Neural progenitor cell (in vitro differentiated cells): ENCODE data around the gene BMF.
"Not testable (repeated sequence)": the region's sequence is repeated elsewhere in the genome, so short reads cannot be mapped to it uniquely, and the experiment has no call there.

Experiments
- CTCF ChIP-seq: fragments of 200-600 bp; sonication (generic); IDR thresholded peaks from 2 replicates; pipeline ENCODE4 v1.5.1; 2017; ENCODE audit warnings: antibody characterized with exemption, mild to moderate bottlenecking
- EZH2 ChIP-seq: fragments of 200-600 bp; sonication (generic); IDR thresholded peaks from 2 replicates; pipeline ENCODE4 v1.6.1; 2017; ENCODE audit warnings: antibody characterized with exemption, mild to moderate bottlenecking, moderate library complexity

- not testable (repeated sequence) for TF ChIP-seq EZH2, CTCF
These were observed 27.3 kb upstream of the BMF start for GRCh38 chr15:40135846-40136450.
